Stomach smooth muscle (tissue), 2 donors: ENCODE data around the gene CAB39.
"Not testable (repeated sequence)": the region's sequence is repeated elsewhere in the genome, so short reads cannot be mapped to it uniquely, and the experiment has no call there.

ENCODE experiments used
- H3K27ac ChIP-seq: one replicate; pipeline ENCODE4 v1.7.0; 2013; ENCODE audit warnings: mild to moderate bottlenecking, low read length, inconsistent platforms
- H3K27me3 ChIP-seq, 2 donors: one replicate each; pipeline ENCODE4 v1.7.0; 2013; ENCODE audit warnings: low read length in 2 of 2; ENCODE audit not compliant: insufficient read depth in 2 of 2, control insufficient read depth in 1 of 2
- H3K36me3 ChIP-seq, 2 donors: one replicate each; pipeline ENCODE4 v1.7.0; 2013; ENCODE audit warnings: low read length in 2 of 2; ENCODE audit not compliant: control insufficient read depth in 2 of 2, insufficient read depth in 2 of 2
- H3K4me1 ChIP-seq: one replicate; pipeline ENCODE4 v1.7.0; 2013; ENCODE audit warnings: low read length; ENCODE audit not compliant: control insufficient read depth, insufficient read depth
- H3K4me3 ChIP-seq, 2 donors: one replicate each; pipeline ENCODE4 v1.7.0; 2013; ENCODE audit warnings: low read length in 2 of 2
- H3K9ac ChIP-seq, 2 donors: one replicate each; pipeline ENCODE4 v1.7.0; 2013; ENCODE audit warnings: low read length in 2 of 2, mild to moderate bottlenecking in 1 of 2
- H3K9me3 ChIP-seq, 2 donors: one replicate each; pipeline ENCODE4 v1.7.0; 2013; ENCODE audit warnings: low read length in 2 of 2; ENCODE audit not compliant: control insufficient read depth in 2 of 2
- donor health status: healthy.
- donor health status: Pancreatic carcinoma.

CAB39 gene

DNA sequence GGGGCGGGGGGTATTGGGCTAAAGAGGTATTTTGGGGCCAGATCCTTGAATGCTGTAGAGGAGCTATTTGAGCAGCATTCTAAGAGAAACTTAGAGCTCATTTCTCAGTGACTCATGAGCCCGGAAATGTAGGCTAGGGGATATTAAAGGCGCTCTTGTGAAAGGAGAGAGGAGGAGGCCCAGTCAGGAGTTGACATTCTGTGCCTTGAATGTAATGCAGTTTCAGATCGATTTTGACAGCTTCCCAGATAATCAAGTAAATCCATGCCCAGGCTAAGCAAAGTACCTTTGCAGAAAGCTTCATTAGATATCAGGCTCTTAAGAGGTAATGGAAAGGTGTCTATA lies 1.5 kb downstream of the CAB39 start:
- Histone ChIP-seq H3K9me3 (no peaks in the 10 kb centered on the region), H3K4me1 (peaks cover 26% of the 10 kb centered on the region), H3K4me3 (peak overlapping the region; percentile 93 to 94), H3K27me3 (no peaks in the 10 kb centered on the region), H3K36me3 (no peaks in the 10 kb centered on the region), H3K27ac (peak overlapping the region; percentile 81), H3K9ac (peak overlapping the region; percentile 84 to 91)

DNA sequence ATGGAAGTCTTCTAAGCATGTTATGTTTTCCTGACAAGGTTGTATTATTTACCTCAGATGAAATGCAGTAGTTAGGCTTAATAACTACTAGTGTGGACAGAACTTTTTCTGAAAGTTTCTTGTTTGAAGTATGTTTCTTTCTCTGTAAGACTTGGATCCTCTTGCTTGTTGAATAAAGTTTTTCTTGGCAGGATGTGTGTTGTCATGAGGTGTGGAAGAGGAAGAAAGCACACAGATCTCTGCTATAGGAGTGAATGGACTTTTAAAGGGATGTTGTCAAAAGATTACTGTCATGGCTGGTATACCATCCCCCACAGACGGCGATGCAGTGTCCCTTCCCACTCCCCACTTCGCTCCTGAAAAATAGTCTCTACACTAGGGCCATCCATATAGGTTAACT lies 2.6 kb downstream of the CAB39 start:
- Histone ChIP-seq H3K27me3 (no peaks in the 10 kb centered on the region), H3K4me1 (peaks cover 26% of the 10 kb centered on the region), H3K36me3 (no peaks in the 10 kb centered on the region), H3K9ac (peak overlapping the region in 1 of 2 donors; percentile 91), H3K27ac (no peak overlapping the region), H3K9me3 (no peaks in the 10 kb centered on the region), H3K4me3 (peak overlapping the region; percentile 25 to 30)

DNA sequence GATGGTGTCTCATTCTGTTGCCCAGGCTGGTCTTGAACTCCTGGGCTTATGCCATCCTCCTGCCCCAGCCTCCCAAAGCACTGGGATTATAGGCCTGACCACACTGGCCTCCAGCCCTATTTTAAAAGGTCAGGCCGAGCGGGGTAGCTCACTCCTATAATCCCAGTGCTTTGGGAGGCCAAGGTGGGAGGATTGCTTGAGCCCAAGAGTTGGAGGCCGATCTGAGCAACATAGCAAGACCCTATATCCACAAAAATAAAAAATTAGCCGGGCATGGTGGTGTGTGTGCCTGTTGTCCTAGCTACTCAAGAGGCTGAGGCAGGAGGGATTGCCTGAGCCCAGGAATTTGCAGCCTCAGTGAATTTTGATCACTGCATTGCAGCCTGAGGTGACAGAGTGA lies 3.9 kb downstream of the CAB39 start:
- Histone ChIP-seq H3K27ac (no peak overlapping the region), H3K9ac (no peak overlapping the region), H3K4me3 (no peak overlapping the region), H3K27me3 (no peaks in the 10 kb centered on the region), H3K9me3 (no peaks in the 10 kb centered on the region), H3K36me3 (peaks cover 2% of the 10 kb centered on the region in 2 donors), H3K4me1 (peaks cover 26% of the 10 kb centered on the region)

DNA sequence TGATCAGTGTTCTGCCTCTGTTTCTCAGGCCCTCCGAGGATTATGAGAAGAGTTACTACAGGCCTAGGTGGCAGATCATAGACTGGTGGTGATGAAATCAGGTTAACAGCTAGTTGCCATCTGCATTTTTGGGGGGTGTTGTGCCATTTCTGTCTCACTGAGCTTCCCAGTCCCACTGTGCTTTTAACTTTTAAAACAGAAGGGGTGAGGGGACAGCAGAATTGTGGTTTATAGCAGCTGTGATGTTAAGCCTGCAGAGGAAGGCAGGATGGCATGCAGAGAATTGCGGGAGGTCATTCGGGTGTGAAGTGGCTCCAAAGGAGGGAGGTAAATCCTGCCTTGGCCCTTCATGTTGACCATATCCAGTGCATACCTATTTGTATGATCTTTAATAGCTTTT lies 5.0 kb downstream of the CAB39 start:
- peaks cover 22% of the 10 kb centered on the region for H3K4me1 ChIP-seq

GRCh38 chr2:230719340-230719739 lies 6.7 kb downstream of the CAB39 start:
- Histone ChIP-seq H3K4me3 (no peak overlapping the region), H3K4me1 (peaks cover 22% of the 10 kb centered on the region), H3K9ac (no peak overlapping the region), H3K27me3 (no peaks in the 10 kb centered on the region), H3K36me3 (peaks cover 2 to 6% of the 10 kb centered on the region in 2 donors), H3K9me3 (no peaks in the 10 kb centered on the region), H3K27ac (no peak overlapping the region)

More for the DNA sequence above, 5.0 kb downstream of the CAB39 start:
- Histone ChIP-seq H3K9me3 (no peaks in the 10 kb centered on the region), H3K27ac (no peak overlapping the region), H3K36me3 (peaks cover 2 to 4% of the 10 kb centered on the region in 2 donors), H3K4me3 (peak overlapping the region in 1 of 2 donors; percentile 9), H3K9ac (no peak overlapping the region), H3K27me3 (no peaks in the 10 kb centered on the region)

GRCh38 chr2:230721712-230722111 lies 9.1 kb downstream of the CAB39 start:
- Histone ChIP-seq H3K9me3 (no peaks in the 10 kb centered on the region), H3K9ac (no peak overlapping the region), H3K27me3 (no peaks in the 10 kb centered on the region), H3K27ac (no peak overlapping the region), H3K4me1 (peaks cover 16% of the 10 kb centered on the region), H3K36me3 (peaks cover 2 to 6% of the 10 kb centered on the region in 2 donors), H3K4me3 (no peak overlapping the region)

DNA sequence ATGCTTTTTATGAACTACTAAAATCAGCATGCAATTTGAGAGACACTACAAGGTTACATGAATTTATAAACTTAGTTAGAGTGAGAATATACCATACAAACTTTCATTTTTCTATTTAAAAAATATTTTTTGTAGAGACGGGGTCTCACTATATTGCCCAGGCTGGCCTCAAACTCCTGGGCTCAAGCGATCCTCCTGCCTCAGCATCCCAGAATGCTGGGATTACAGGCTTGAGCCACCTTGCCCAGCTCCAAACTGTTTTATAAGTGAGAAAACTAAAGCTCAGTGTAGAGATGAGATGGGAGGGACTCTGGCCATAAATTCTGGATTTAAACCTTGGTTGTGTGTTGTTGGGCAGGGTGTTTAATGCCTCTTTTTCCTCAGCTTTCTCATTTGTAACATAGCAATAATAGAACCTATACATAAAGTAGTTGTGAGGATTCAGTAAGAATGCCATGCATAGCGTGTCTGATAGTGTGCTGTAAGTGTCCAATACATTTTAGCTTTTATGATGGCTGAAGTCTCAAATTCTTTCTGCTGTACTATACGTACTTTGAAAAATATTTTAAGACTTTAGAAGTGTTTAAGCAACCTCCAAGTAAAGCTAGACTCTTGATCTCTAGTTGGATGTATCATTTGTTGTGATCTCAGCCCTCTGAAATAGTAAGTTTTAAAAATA lies 9.7 kb downstream of the CAB39 start:
- Histone ChIP-seq H3K27me3 (no peaks in the 10 kb centered on the region), H3K4me3 (no peak overlapping the region), H3K4me1 (peaks cover 13% of the 10 kb centered on the region), H3K27ac (no peak overlapping the region), H3K9ac (no peak overlapping the region), H3K36me3 (peaks cover 2 to 6% of the 10 kb centered on the region in 2 donors), H3K9me3 (no peaks in the 10 kb centered on the region)

GRCh38 chr2:230723363-230723762 lies 10.7 kb downstream of the CAB39 start:
- Histone ChIP-seq H3K9ac (no peak overlapping the region), H3K36me3 (peaks cover 2 to 6% of the 10 kb centered on the region in 2 donors), H3K4me1 (peaks cover 4% of the 10 kb centered on the region), H3K27ac (no peak overlapping the region), H3K27me3 (no peaks in the 10 kb centered on the region), H3K4me3 (no peak overlapping the region), H3K9me3 (no peaks in the 10 kb centered on the region)

- H3K27ac ChIP-seq, H3K9ac ChIP-seq, H3K4me1 ChIP-seq, H3K36me3 ChIP-seq, H3K4me3 ChIP-seq, H3K9me3 ChIP-seq, H3K27me3 ChIP-seq: not testable (repeated sequence)
These were observed 12.3 kb downstream of the CAB39 start for GRCh38 chr2:230724957-230725356.

DNA sequence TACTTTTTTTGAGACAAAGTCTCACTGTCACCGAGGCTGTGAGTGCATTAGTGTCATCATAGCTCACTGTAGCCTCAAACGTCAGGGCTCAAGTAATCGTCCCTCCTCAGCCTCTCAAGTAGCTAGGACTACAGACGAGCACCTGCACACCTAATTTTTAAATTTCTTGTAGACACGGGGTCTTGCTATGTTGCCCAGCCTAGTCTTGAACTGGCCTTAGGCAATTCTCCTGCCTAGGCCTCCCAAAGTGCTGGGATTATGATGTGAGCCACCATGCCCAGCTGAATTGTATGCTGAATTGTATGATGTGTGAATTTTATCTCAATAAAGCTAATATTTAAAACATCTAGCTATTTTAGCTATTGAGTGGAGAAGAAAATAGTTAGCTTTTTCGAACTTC lies 18.9 kb downstream of the CAB39 start:
- H3K4me1 ChIP-seq: peaks cover 14% of the 10 kb centered on the region

DNA sequence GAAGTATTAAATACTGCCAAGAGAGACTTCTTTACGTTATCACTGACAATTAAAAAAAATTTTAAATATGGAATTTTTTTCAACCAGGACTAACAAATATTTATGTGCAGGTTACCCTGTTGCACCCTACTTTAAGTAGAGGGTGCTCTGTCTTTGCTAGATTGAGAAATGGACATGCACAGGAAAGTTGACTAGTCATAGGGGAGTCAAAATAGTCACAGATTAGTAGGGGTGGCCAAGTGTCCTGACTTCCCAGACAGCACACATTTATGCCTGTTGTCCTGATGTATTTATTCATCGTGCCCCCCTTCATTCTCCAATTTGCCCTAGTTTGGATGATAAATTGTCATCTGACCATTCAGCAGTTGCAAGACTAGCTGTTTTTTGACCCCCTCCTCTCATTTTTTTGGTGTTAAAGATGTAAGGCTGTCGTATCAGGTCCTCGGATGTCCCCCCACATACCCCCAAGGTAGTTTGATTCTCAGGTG lies 20.3 kb downstream of the CAB39 start:
- Histone ChIP-seq H3K9ac (no peak overlapping the region), H3K4me1 (peaks cover 23% of the 10 kb centered on the region), H3K9me3 (no peaks in the 10 kb centered on the region), H3K27me3 (no peaks in the 10 kb centered on the region), H3K36me3 (no peaks in the 10 kb centered on the region), H3K27ac (no peak overlapping the region), H3K4me3 (no peak overlapping the region)

More for the DNA sequence above, 18.9 kb downstream of the CAB39 start:
- Histone ChIP-seq H3K9ac (no peak overlapping the region), H3K9me3 (no peaks in the 10 kb centered on the region), H3K4me3 (no peak overlapping the region), H3K27ac (no peak overlapping the region), H3K27me3 (no peaks in the 10 kb centered on the region), H3K36me3 (no peaks in the 10 kb centered on the region)
